HFFc6 (cell line): ENCODE measurements around the gene RPAP2. TPM values are rescaled to one million over a fixed set of nuclear protein-coding genes. Genes with fewer than 3 reads are reported as not detected.
"Not testable (repeated sequence)": the region's sequence is repeated elsewhere in the genome, so short reads cannot be mapped to it uniquely, and the experiment has no call there.

Source experiments
- DNase-seq: peaks from one replicate; pipeline ENCODE4 v3.0.0-alpha.2; 2018
- H3K27ac Mint-ChIP-seq: 2 replicates; pipeline ENCODE4 v1.8.0; 2020; ENCODE audit warnings: mild to moderate bottlenecking, mixed read lengths
- H3K27me3 Mint-ChIP-seq: 2 replicates; pipeline ENCODE4 v1.8.0; 2021; ENCODE audit warnings: mild to moderate bottlenecking, moderate library complexity, mixed read lengths; ENCODE audit not compliant: insufficient read depth
- H3K36me3 Mint-ChIP-seq: 2 replicates; pipeline ENCODE4 v1.8.0; 2021; ENCODE audit warnings: low read depth, mixed read lengths
- H3K4me1 Mint-ChIP-seq: 2 replicates; pipeline ENCODE4 v1.8.0; 2020; ENCODE audit warnings: low read depth, mixed read lengths
- H3K4me3 Mint-ChIP-seq: 2 replicates; pipeline ENCODE4 v1.8.0; 2020; ENCODE audit warnings: mild to moderate bottlenecking, moderate library complexity, mixed read lengths
- H3K9me3 Mint-ChIP-seq: 2 replicates; pipeline ENCODE4 v1.8.0; 2020; ENCODE audit warnings: mild to moderate bottlenecking, mixed read lengths
- CTCF ChIP-seq: fragments of 200-600 bp; sonication (generic); IDR thresholded peaks from 2 replicates; pipeline ENCODE4 v1.5.0; 2021; ENCODE audit warnings: antibody characterized with exemption, mild to moderate bottlenecking
- total RNA-seq, 6 experiments: library from RNA; stranded (reverse); fragmentation: NEBNext Ultra II Directional; extraction: Animal tissue kit (Norgen Biotek cat#: 25700); gene quantifications; 2 replicates in 1 of 6; 3 replicates in 5 of 6; pipeline ENCODE4 v1.2.3, GENCODE V29; 2021

The RPAP2 gene
- total RNA-seq, 6 experiments from 2014 or later, result 18.4 to 24.8 (median 21.0) TPM

DNA sequence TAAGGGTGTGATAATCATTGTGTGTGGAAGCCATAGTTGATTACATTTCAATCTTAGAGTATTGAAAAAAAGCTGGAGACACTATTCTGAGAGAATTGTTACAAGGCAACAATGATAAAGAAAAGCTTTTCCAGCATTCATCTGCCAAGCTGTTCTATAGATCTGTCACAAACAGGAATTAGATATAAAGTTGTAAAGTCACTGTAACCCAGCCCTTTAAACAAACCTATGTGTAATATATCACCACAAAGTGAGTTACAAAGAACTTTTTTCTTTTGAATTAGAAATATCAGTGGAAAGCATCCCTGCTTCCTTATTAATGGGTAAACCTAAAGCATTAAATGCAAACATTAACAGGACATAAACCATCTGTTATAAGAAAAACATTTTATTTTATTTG lies 55.4 kb downstream of the RPAP2 start:
- H3K36me3 Mint-ChIP-seq, result peaks cover 24% of the 10 kb centered on the region
- H3K9me3 Mint-ChIP-seq, result no peaks in the 10 kb centered on the region

DNA sequence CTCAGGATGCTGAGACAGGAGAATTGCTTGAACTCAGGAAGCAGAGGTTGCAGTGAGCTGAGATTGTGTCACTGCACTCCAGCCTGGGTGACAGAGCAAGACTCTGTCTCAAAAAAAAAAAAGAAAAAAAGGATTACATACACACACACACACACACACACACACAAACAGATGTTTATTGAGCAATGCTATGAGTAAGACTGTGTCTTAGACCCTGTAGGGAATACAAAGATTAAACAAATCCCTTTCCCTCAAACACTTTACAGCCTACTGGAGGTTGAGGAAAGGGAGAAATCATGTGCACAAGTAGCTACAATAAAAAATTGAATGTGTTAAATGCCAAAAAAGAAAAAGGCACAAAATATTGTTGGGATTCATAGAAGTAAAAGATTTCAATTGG lies 58.1 kb downstream of the RPAP2 start:
- no peaks in the 10 kb centered on the region for H3K27me3 Mint-ChIP-seq
- peak; percentile 71 for DNase-seq
- H3K36me3 Mint-ChIP-seq, result peaks cover 23% of the 10 kb centered on the region
- H3K4me3 Mint-ChIP-seq, result no peak overlapping the region
- TF ChIP-seq CTCF, result no peak
- H3K4me1 Mint-ChIP-seq, result peaks cover 18% of the 10 kb centered on the region
- no peaks in the 10 kb centered on the region for H3K9me3 Mint-ChIP-seq
- no peak overlapping the region for H3K27ac Mint-ChIP-seq

More for the DNA sequence above, 55.4 kb downstream of the RPAP2 start:
- Mint-ChIP-seq H3K4me1 (peaks cover 12% of the 10 kb centered on the region), H3K27ac (no peak overlapping the region), H3K27me3 (no peaks in the 10 kb centered on the region; the same call in 1 of the 2 replicates), H3K4me3 (no peak overlapping the region)
- DNase-seq, result no peak
- no peak for TF ChIP-seq CTCF

- not testable (repeated sequence) for H3K9me3 Mint-ChIP-seq, H3K27me3 Mint-ChIP-seq, H3K4me3 Mint-ChIP-seq, DNase-seq
- Mint-ChIP-seq H3K4me1 (peaks cover 18% of the 10 kb centered on the region), H3K27ac (peak overlapping the region; percentile 13; the same call in 1 of the 2 replicates), H3K36me3 (peaks cover 23% of the 10 kb centered on the region)
These were observed 60.5 kb downstream of the RPAP2 start for GRCh38 chr1:92359382-92359781.

- no peak for TF ChIP-seq CTCF
- Mint-ChIP-seq H3K36me3 (peaks cover 23% of the 10 kb centered on the region), H3K4me3 (no peak overlapping the region), H3K27me3 (no peaks in the 10 kb centered on the region), H3K9me3 (no peaks in the 10 kb centered on the region), H3K4me1 (peaks cover 18% of the 10 kb centered on the region), H3K27ac (no peak overlapping the region)
- no peak for DNase-seq
These were observed 61.1 kb downstream of the RPAP2 start for GRCh38 chr1:92359986-92360385.

GRCh38 chr1:92362970-92363369 lies 64.1 kb downstream of the RPAP2 start:
- peaks cover 12% of the 10 kb centered on the region for H3K4me1 Mint-ChIP-seq
- no peak overlapping the region for H3K4me3 Mint-ChIP-seq
- no peak overlapping the region for H3K27ac Mint-ChIP-seq
- H3K9me3 Mint-ChIP-seq, result no peaks in the 10 kb centered on the region
- H3K27me3 Mint-ChIP-seq, result no peaks in the 10 kb centered on the region
- no peak for TF ChIP-seq CTCF
- peaks cover 20% of the 10 kb centered on the region for H3K36me3 Mint-ChIP-seq
- no peak for DNase-seq

DNA sequence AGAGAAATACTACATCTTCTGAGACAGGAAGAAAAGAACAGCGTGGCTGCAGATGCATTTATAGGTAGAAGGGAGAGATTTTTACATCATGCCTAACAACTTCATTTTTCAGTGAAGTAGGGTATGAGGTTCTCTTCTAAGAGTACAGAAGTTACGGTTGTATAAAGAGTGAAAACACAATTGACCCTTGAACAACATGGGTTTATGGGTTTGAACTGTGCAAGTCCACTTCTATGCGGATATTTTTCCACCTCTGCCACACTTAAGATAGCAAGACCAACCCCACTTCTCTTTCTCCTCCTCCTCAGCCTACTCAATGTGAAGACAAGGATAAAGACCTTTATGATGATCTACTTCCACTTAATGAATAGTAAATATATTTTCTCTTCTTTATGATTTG lies 64.5 kb downstream of the RPAP2 start:
- no peak for DNase-seq
- H3K9me3 Mint-ChIP-seq, result no peaks in the 10 kb centered on the region
- TF ChIP-seq CTCF, result no peak
- H3K27me3 Mint-ChIP-seq, result no peaks in the 10 kb centered on the region
- H3K27ac Mint-ChIP-seq, result no peak overlapping the region
- peaks cover 16% of the 10 kb centered on the region for H3K36me3 Mint-ChIP-seq
- no peak overlapping the region for H3K4me3 Mint-ChIP-seq
- H3K4me1 Mint-ChIP-seq, result peaks cover 12% of the 10 kb centered on the region
